ENCODE results near the gene ABHD11.

Gene ABHD11

GRCh38 chr7:73699370-73700068 lies 39.1 kb downstream of the ABHD11 start:
- DNase-seq (ENCODE audit: extremely low spot score) = no peak
- TF ChIP-seq CTCF (IDR thresholded peaks at IDR 0.05; ENCODE audit: control extremely low read depth, extremely low read depth, low read depth, missing control alignments) = no peak
- ChIA-PET POLR2A (no interaction called here), CTCF (interaction anchor here (0.9 to 3.8 kb wide), 3 partner anchors 11 to 54 kb away, joined by 3 to 19 read pairs (median 15); no protein-coding TSS in a partner anchor)

GRCh38 chr7:73698410-73698809 lies 40.2 kb downstream of the ABHD11 start:
- ChIA-PET POLR2A (interaction anchor here (0.6 to 0.7 kb wide), 2 partner anchors 28 to 93 kb away, joined by 4 read pairs; no protein-coding TSS in a partner anchor), CTCF (interaction anchor here (0.9 to 1.0 kb wide), 3 partner anchors 21 to 53 kb away, joined by 3 read pairs; partner anchors contain the start of gene STX1A)
- DNase-seq (ENCODE audit: extremely low spot score) = no peak
- TF ChIP-seq CTCF (IDR thresholded peaks at IDR 0.05; ENCODE audit: control extremely low read depth, extremely low read depth, low read depth, missing control alignments) = no peak

- ChIA-PET CTCF (interaction anchor here (0.6 to 1.5 kb wide), 3 partner anchors 9 to 91 kb away, joined by 3 to 5 read pairs (median 3); no protein-coding TSS in a partner anchor), POLR2A (interaction anchor here (1.8 kb wide), 1 partner anchor 13 kb away, joined by 5 read pairs; the partner anchor contains the start of genes BUD23 and DNAJC30)
- no peak for TF ChIP-seq CTCF (IDR thresholded peaks at IDR 0.05; ENCODE audit: control extremely low read depth, extremely low read depth, low read depth, missing control alignments)
- DNase-seq (ENCODE audit: extremely low spot score) = no peak
Observed at GRCh38 chr7:73696372-73696771, 42.2 kb downstream of the ABHD11 start.

GRCh38 chr7:73690646-73691045 lies 48.0 kb downstream of the ABHD11 start:
- no peak for DNase-seq (ENCODE audit: extremely low spot score)
- no peak for TF ChIP-seq CTCF (IDR thresholded peaks at IDR 0.05; ENCODE audit: control extremely low read depth, extremely low read depth, low read depth, missing control alignments)
- POLR2A ChIA-PET = interaction anchor here (1.1 kb wide), 1 partner anchor 13 kb away, joined by 3 read pairs; no protein-coding TSS in a partner anchor
- CTCF ChIA-PET = interaction anchor here (1.0 to 1.4 kb wide), 2 partner anchors 44 to 84 kb away, joined by 3 to 4 read pairs; no protein-coding TSS in a partner anchor

GRCh38 chr7:73688288-73688687 lies 50.3 kb downstream of the ABHD11 start:
- POLR2A ChIA-PET = no interaction called here
- DNase-seq (ENCODE audit: extremely low spot score) = no peak
- TF ChIP-seq CTCF (IDR thresholded peaks at IDR 0.05; ENCODE audit: control extremely low read depth, extremely low read depth, low read depth, missing control alignments) = no peak
- CTCF ChIA-PET = no interaction called here
